HL-60 (cell line): ENCODE results near the gene VDAC2.

Source experiments
- CTCF ChIP-seq: IDR thresholded peaks from one replicate; pipeline ENCODE4 v1.5.1; 2011; ENCODE audit warnings: low read length, control low read depth, inconsistent platforms; ENCODE audit not compliant: insufficient read depth
- SPI1 ChIP-seq: IDR thresholded peaks from 2 replicates; pipeline ENCODE4 v1.6.1; 2012; ENCODE audit warnings: low read depth, mild to moderate bottlenecking, borderline replicate concordance

- TF ChIP-seq CTCF: no peak
- no peak for TF ChIP-seq SPI1
Measured at GRCh38 chr10:75226095-75226494, 15.5 kb downstream of the VDAC2 start.
